ENCODE results near the gene DYNLT2. TPM values are rescaled to one million over a fixed set of nuclear protein-coding genes. Genes with fewer than 3 reads are reported as not detected.

DYNLT2 gene
- total RNA-seq, 1 experiment from 2014 or later, result 1.8 TPM

DNA sequence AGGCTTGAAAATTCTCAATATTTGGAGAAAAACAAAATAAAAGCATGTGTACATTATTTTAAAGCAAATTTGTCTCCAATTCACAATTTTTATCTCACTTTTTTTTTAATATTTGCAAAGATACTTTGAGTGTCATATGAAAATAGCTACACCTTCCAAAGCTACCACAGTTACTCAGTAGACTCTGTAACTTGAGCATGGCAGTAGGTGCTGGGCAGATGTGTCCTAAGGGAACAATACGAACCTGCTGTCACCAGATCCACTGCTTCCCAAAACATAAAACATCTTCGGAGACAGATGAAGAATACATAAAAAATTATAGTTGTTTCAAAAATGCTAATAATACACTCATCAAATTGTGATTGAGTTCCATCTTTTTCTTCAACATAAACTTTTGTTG is 60.1 kb downstream of the DYNLT2 start:
- no peak overlapping the region for H3K23ac ChIP-seq (ENCODE audit: insufficient read length, low read depth, low read length)
- no peak overlapping the region for H4K5ac ChIP-seq (ENCODE audit: insufficient read length, low read depth, low read length)
- no peak for TF ChIP-seq CTCF (conservative IDR thresholded peaks at IDR 0.05)
- H2BK120ac ChIP-seq (ENCODE audit: low read depth, low read length, poor library complexity, severe bottlenecking), result no peak overlapping the region
- Mint-ChIP-seq H3K4me1 (peaks cover 10 to 24% of the 10 kb centered on the region in 2 experiments), H3K27me3 (ENCODE audit: low read depth) (no peaks in the 10 kb centered on the region), H3K9me3 (peaks cover 7 to 9% of the 10 kb centered on the region in 2 experiments), H3K36me3 (ENCODE audit: insufficient read depth in 1 of 3, low read depth in 3 of 3) (peaks cover 50 to 62% (median 58%) of the 10 kb centered on the region in 3 experiments), H3K4me3 (no peak overlapping the region), H3K27ac (no peak overlapping the region)
- no peaks in the 10 kb centered on the region for H3K9me3 ChIP-seq (ENCODE audit: control insufficient read depth, low read depth, low read length)
- peaks cover 12% of the 10 kb centered on the region; the same call in 1 of the 2 replicates for H3K79me2 ChIP-seq (ENCODE audit: insufficient read depth, low read length)
- DNase-seq, result no peak
- no peak overlapping the region for H4K91ac ChIP-seq (ENCODE audit: insufficient read length, low read depth, low read length)
- no CpG with 5 or more reads among the region's 2 CpGs for WGBS (ENCODE audit: extremely low coverage, insufficient read length, low lambda C conversion rate)
- H2AFZ ChIP-seq (ENCODE audit: low read length), result no peak overlapping the region
- H2BK15ac ChIP-seq (ENCODE audit: low read depth, low read length), result no peak overlapping the region
- H4K8ac ChIP-seq (replicated peaks; ENCODE audit: insufficient read length, low read depth, low read length), result no peak overlapping the region
- no peak overlapping the region for H2BK20ac ChIP-seq (ENCODE audit: low read depth, low read length, poor library complexity, severe bottlenecking)
- no peak overlapping the region for H2BK5ac ChIP-seq (ENCODE audit: insufficient read length, low read length)
- peaks cover 9% of the 10 kb centered on the region for H3K79me1 ChIP-seq (ENCODE audit: insufficient read depth, low read depth, low read length, poor library complexity, severe bottlenecking)
- H3K9ac ChIP-seq (ENCODE audit: extremely low read depth, insufficient read length, low read length), result no peak overlapping the region
- no peak overlapping the region for H2BK12ac ChIP-seq (ENCODE audit: insufficient read length, low read depth, low read length)
- H2AK5ac ChIP-seq (ENCODE audit: insufficient read length, low read length), result no peak overlapping the region
- H3T11ph ChIP-seq (ENCODE audit: low read length), result no peak overlapping the region
- H3K27ac ChIP-seq (ENCODE audit: insufficient read length, low read depth, low read length), result no peak overlapping the region
- H3K18ac ChIP-seq (ENCODE audit: insufficient read length, low read depth, low read length), result no peak overlapping the region
- H3K4ac ChIP-seq (ENCODE audit: low read depth, low read length), result no peak overlapping the region
- no peak overlapping the region for H3K56ac ChIP-seq (ENCODE audit: insufficient read length, low read depth, low read length)
- H3K27me3 ChIP-seq (ENCODE audit: insufficient read depth, low read length), result no peaks in the 10 kb centered on the region
- H3K4me1 ChIP-seq (ENCODE audit: insufficient read depth, low read length), result no peaks in the 10 kb centered on the region
- no peaks in the 10 kb centered on the region for H4K20me1 ChIP-seq (ENCODE audit: control insufficient read depth, insufficient read depth, insufficient read length)
- H3K14ac ChIP-seq (ENCODE audit: insufficient read depth, low read length), result no peak overlapping the region
- H3K4me2 ChIP-seq (ENCODE audit: insufficient read depth, insufficient read length, low read length), result no peak overlapping the region
- no peaks in the 10 kb centered on the region for H3K23me2 ChIP-seq (ENCODE audit: insufficient read length, low read depth, low read length, poor library complexity, severe bottlenecking)

Other genes with a start within 250 kb of the DYNLT2 start
- 38.4 and 48.7 TPM in 2 replicates for gene WDR27, start 49.5 kb downstream of the DYNLT2 start, total RNA-seq (2021)
- 22.2 and 23.2 TPM in 2 replicates for gene C6orf120, start 49.4 kb downstream of the DYNLT2 start, total RNA-seq (2021)
- 59.0 and 59.8 TPM in 2 replicates for gene PHF10, start 27.1 kb downstream of the DYNLT2 start, total RNA-seq (2021)
- 11.7 and 13.6 TPM in 2 replicates for gene ERMARD, start 50 bp upstream of the DYNLT2 start, total RNA-seq (2021)